RPMI8226 (cell line): ENCODE measurements around the gene RAE1.

Experiments
- DNase-seq: peaks from one replicate; pipeline ENCODE4 v3.0.0-alpha.2; 2015

Gene RAE1

GRCh38 chr20:57389695-57390603, 38.9 kb downstream of the RAE1 start:
- DNase-seq, result peak; percentile 41

- peak; percentile 84 for DNase-seq
These were observed 39.8 kb downstream of the RAE1 start, which contains the start of gene RBM38 for GRCh38 chr20:57390604-57391438. Gene RBM38, plus strand, starts transcription at chr20:57391396. Its CDS starts 186 bp downstream, at chr20:57391582.

- peak; percentile 55 for DNase-seq
These were observed 40.6 kb downstream of the RAE1 start for GRCh38 chr20:57391439-57392301.

GRCh38 chr20:57392512-57393271, 41.6 kb downstream of the RAE1 start:
- DNase-seq, result peak; percentile 80

GRCh38 chr20:57393321-57394120, 42.5 kb downstream of the RAE1 start:
- no peak for DNase-seq

GRCh38 chr20:57394121-57395082, 43.3 kb downstream of the RAE1 start:
- no peak for DNase-seq

- DNase-seq, result no peak
These were observed 44.3 kb downstream of the RAE1 start for GRCh38 chr20:57395111-57395966.

GRCh38 chr20:57396212-57396983, 45.3 kb downstream of the RAE1 start:
- DNase-seq, result no peak

GRCh38 chr20:57396984-57397692, 46.1 kb downstream of the RAE1 start:
- DNase-seq, result no peak

- peak; percentile 50 for DNase-seq
These were observed 46.6 kb downstream of the RAE1 start for GRCh38 chr20:57397693-57398108.

- DNase-seq, result peak; percentile 97
These were observed 47.3 kb downstream of the RAE1 start for GRCh38 chr20:57398231-57398821.

GRCh38 chr20:57398901-57399535, 48.0 kb downstream of the RAE1 start:
- DNase-seq, result no peak

- no peak for DNase-seq
These were observed 48.6 kb downstream of the RAE1 start for GRCh38 chr20:57399587-57400155.

GRCh38 chr20:57400231-57400701, 49.2 kb downstream of the RAE1 start:
- no peak for DNase-seq

- DNase-seq, result no peak
These were observed 49.9 kb downstream of the RAE1 start for GRCh38 chr20:57400821-57401564.
